ENCODE data around the gene RCC1.
"Not testable (repeated sequence)": the region's sequence is repeated elsewhere in the genome, so short reads cannot be mapped to it uniquely, and the experiment has no call there.

Gene RCC1

GRCh38 chr1:28582248-28582615, 76.4 kb downstream of the RCC1 start:
- in situ Hi-C loops (cut with MboI; ENCODE audit: low sequenced_read_pairs), result no loop called here

- in situ Hi-C loops (cut with MboI; ENCODE audit: low sequenced_read_pairs), result not testable (repeated sequence)
These were observed 80.9 kb downstream of the RCC1 start for GRCh38 chr1:28586585-28587391.

Data from HL-60/S4 treated with retinoic acid at 250 ng/mL for 4 days and 3 days (cell line).